PC-3 (cell line): Measurements from ENCODE around the gene PGLYRP4.

ENCODE experiments used
- EZH2 ChIP-seq: fragments of 300-600 bp; sonication (generic); IDR thresholded peaks from one replicate; pipeline ENCODE4 v1.6.1; 2017; ENCODE audit warnings: antibody characterized with exemption, mild to moderate bottlenecking, low read length; ENCODE audit not compliant: unreplicated experiment
- TF ChIP-seq, protein P1 (sequence below): fragments of 300-600 bp; sonication (generic); conservative IDR thresholded peaks from 2 replicates; pipeline ENCODE4 v1.5.1; 2017; ENCODE audit warnings: antibody characterized with exemption, low read depth, mild to moderate bottlenecking, low read length

DNA sequence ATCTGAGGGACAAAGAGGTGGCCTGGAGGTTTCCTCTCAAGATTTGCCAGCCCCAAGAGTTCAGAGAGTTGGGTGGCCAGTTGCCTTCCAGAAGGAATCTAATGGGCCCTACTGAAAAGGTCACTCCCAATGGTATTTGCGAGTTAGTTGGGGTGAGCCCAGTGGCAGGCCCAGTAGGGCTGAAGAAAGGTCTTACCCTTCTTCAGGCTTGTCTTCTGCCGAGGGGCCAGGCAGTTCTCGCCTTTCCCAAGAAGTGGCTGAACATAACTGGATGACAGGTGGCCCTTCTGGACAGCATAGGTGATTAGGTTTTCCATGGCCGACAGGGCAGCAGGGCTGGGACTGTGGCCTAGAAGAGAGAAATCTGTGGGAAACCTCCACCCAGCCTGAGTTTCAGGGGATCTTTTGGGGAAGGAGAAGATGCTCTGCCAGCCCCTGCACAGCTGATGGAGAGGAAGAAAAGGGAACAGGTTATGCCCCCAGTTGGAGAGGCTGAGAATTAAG, 7.2 kb downstream of the PGLYRP4 start:
- TF ChIP-seq, protein P1, sequence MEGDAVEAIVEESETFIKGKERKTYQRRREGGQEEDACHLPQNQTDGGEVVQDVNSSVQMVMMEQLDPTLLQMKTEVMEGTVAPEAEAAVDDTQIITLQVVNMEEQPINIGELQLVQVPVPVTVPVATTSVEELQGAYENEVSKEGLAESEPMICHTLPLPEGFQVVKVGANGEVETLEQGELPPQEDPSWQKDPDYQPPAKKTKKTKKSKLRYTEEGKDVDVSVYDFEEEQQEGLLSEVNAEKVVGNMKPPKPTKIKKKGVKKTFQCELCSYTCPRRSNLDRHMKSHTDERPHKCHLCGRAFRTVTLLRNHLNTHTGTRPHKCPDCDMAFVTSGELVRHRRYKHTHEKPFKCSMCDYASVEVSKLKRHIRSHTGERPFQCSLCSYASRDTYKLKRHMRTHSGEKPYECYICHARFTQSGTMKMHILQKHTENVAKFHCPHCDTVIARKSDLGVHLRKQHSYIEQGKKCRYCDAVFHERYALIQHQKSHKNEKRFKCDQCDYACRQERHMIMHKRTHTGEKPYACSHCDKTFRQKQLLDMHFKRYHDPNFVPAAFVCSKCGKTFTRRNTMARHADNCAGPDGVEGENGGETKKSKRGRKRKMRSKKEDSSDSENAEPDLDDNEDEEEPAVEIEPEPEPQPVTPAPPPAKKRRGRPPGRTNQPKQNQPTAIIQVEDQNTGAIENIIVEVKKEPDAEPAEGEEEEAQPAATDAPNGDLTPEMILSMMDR: no peak
- no peak for TF ChIP-seq EZH2
